ENCODE results near the gene PIM2.

GRCh38 chrX:48891402-48892288 is 27.2 kb downstream of the PIM2 start:
- TF ChIP-seq CTCF (conservative IDR thresholded peaks at IDR 0.05) (no peak; the same call in 1 of the 2 replicates), ZFX (IDR thresholded peaks at IDR 0.05) (no peak)
